Caco-2 (cell line): Measurements from ENCODE around the gene ARL6IP4. TPM values are rescaled to one million over a fixed set of nuclear protein-coding genes. Genes with fewer than 3 reads are reported as not detected.

Experiments
- BruUV-seq: library from RNA; stranded (reverse); fragments of 400-500 nt; replicated peaks from 2 replicates; lab custom pipeline; 2021; lab: Mats Ljungman, UMichigan
- CTCF ChIA-PET: fragments of 300-600 bp; sonication (Branson Sonifier 250); formaldehyde crosslinking; loops from one replicate; lab custom pipeline; 2022; ENCODE audit warnings: antibody characterized with exemption; lab: Charles Lee
- POLR2A ChIA-PET: fragments of 300-600 bp; sonication (Branson Sonifier 250); formaldehyde crosslinking; loops from one replicate; lab custom pipeline; 2022; ENCODE audit warnings: antibody characterized with exemption; lab: Charles Lee
- DNase-seq, 2 experiments: peaks; one replicate each; pipeline versions ENCODE4 v3.0.0 to v3.0.0-alpha.2; 2020 to 2022
- H3K27me3 ChIP-seq: replicated peaks from 2 replicates; pipeline ENCODE4 v1.6.0; 2011; ENCODE audit warnings: low read length; ENCODE audit not compliant: control insufficient read depth, insufficient read depth
- H3K36me3 ChIP-seq: 2 replicates; pipeline ENCODE4 v1.5.1; 2011; ENCODE audit warnings: low read length; ENCODE audit not compliant: control insufficient read depth, insufficient read depth
- H3K4me1 ChIP-seq: fragments of 250-450 bp; sonication (Bioruptor Pico); 2 replicates; pipeline ENCODE4 v1.5.1; 2020; ENCODE audit warnings: mild to moderate bottlenecking
- H3K4me3 ChIP-seq: 2 replicates; pipeline ENCODE4 v1.5.1; 2011; ENCODE audit warnings: low read depth, mild to moderate bottlenecking, control low read depth, low read length
- H3K9me3 ChIP-seq: fragments of 250-450 bp; sonication (Bioruptor Pico); 2 replicates; pipeline ENCODE4 v1.5.1; 2020; ENCODE audit warnings: mild to moderate bottlenecking, moderate library complexity
- H3K27ac Mint-ChIP-seq: one replicate; pipeline ENCODE4 v1.8.0; 2022; ENCODE audit warnings: mixed read lengths; ENCODE audit not compliant: unreplicated experiment
- H3K27me3 Mint-ChIP-seq: one replicate; pipeline ENCODE4 v1.8.0; 2022; ENCODE audit warnings: mixed read lengths; ENCODE audit not compliant: insufficient read depth, unreplicated experiment
- H3K36me3 Mint-ChIP-seq: one replicate; pipeline ENCODE4 v1.8.0; 2022; ENCODE audit warnings: mild to moderate bottlenecking, mixed read lengths; ENCODE audit not compliant: insufficient read depth, unreplicated experiment
- H3K4me1 Mint-ChIP-seq: one replicate; pipeline ENCODE4 v1.8.0; 2022; ENCODE audit warnings: low read depth, mixed read lengths; ENCODE audit not compliant: unreplicated experiment
- H3K4me3 Mint-ChIP-seq: one replicate; pipeline ENCODE4 v1.8.0; 2022; ENCODE audit warnings: mild to moderate bottlenecking, moderate library complexity, mixed read lengths; ENCODE audit not compliant: unreplicated experiment
- H3K9me3 Mint-ChIP-seq: one replicate; pipeline ENCODE4 v1.8.0; 2022; ENCODE audit warnings: mixed read lengths; ENCODE audit not compliant: unreplicated experiment
- intact Hi-C: fragments of 100-400 bp; cut with micrococcal nuclease; formaldehyde crosslinking; loops from one replicate; pipeline ENCODE4 v1.10.0; 2022; ENCODE audit not compliant: unreplicated experiment
- total RNA-seq: library from RNA; stranded (reverse); gene quantifications from 2 replicates; pipeline ENCODE4 v1.2.3, GENCODE V29; 2022
- TF ChIP-seq, protein P1 (sequence below), 2 experiments: fragments of 200-600 bp in 1 of 2; IDR thresholded peaks; 1 replicate in 1 of 2; 2 replicates in 1 of 2; pipeline versions ENCODE4 v1.5.1 to v1.8.0; 2011 to 2022; ENCODE audit warnings: antibody characterized with exemption in 1 of 2, control low read depth in 1 of 2, inconsistent platforms in 1 of 2, low read depth in 1 of 2, low read length in 1 of 2, mild to moderate bottlenecking in 1 of 2, moderate library complexity in 1 of 2; ENCODE audit not compliant: insufficient read depth in 1 of 2, severe bottlenecking in 1 of 2, unreplicated experiment in 1 of 2

Gene ARL6IP4
- total RNA-seq, 1 experiment from 2014 or later: 103 TPM

- CTCF ChIA-PET: no interaction called here
- Histone ChIP-seq H3K27me3 (no peaks in the 10 kb centered on the region), H3K36me3 (no peaks in the 10 kb centered on the region), H3K4me3 (no peak overlapping the region), H3K9me3 (no peaks in the 10 kb centered on the region), H3K4me1 (no peaks in the 10 kb centered on the region)
- DNase-seq: no peak
- BruUV-seq: no TSS peak
- no peaks in the 10 kb centered on the region for H3K9me3 Mint-ChIP-seq
- H3K4me3 Mint-ChIP-seq: no peak overlapping the region
- TF ChIP-seq, protein P1, sequence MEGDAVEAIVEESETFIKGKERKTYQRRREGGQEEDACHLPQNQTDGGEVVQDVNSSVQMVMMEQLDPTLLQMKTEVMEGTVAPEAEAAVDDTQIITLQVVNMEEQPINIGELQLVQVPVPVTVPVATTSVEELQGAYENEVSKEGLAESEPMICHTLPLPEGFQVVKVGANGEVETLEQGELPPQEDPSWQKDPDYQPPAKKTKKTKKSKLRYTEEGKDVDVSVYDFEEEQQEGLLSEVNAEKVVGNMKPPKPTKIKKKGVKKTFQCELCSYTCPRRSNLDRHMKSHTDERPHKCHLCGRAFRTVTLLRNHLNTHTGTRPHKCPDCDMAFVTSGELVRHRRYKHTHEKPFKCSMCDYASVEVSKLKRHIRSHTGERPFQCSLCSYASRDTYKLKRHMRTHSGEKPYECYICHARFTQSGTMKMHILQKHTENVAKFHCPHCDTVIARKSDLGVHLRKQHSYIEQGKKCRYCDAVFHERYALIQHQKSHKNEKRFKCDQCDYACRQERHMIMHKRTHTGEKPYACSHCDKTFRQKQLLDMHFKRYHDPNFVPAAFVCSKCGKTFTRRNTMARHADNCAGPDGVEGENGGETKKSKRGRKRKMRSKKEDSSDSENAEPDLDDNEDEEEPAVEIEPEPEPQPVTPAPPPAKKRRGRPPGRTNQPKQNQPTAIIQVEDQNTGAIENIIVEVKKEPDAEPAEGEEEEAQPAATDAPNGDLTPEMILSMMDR (IDR thresholded peaks at IDR 0.05; ENCODE audit: insufficient read depth in 1 of 2, low read depth in 1 of 2, low read length in 1 of 2, severe bottlenecking in 1 of 2, unreplicated experiment in 1 of 2): no peak
- no peak overlapping the region for H3K27ac Mint-ChIP-seq
- intact Hi-C loops: no loop called here
- no peaks in the 10 kb centered on the region for H3K27me3 Mint-ChIP-seq
- H3K36me3 Mint-ChIP-seq: no peaks in the 10 kb centered on the region
- POLR2A ChIA-PET: no interaction called here
- H3K4me1 Mint-ChIP-seq: no peaks in the 10 kb centered on the region
These were observed 19.5 kb downstream of the ARL6IP4 start for GRCh38 chr12:122999986-123000420.

DNA sequence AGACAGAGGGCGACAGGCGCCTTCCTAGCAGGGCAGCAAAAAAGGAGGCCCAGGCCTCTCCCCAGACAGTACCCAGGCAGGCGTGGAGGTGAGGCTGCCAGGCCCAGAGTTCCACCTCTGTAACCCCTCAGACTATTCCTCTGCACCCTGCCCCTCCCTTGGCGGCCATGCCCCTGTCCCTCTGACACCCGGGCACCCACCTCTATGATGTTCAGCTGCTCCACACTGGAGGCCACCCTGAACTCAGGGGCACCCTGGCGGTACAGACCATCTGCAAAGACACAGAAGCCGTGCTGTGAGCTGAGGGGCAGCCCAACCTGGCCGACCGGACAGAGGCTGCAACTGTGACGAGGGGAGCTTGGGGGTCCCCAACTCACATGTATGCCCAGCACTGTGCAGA, 20.1 kb downstream of the ARL6IP4 start:
- DNase-seq: no peak
- ChIA-PET CTCF (no interaction called here), POLR2A (no interaction called here)
- Mint-ChIP-seq H3K27ac (no peak overlapping the region), H3K27me3 (no peaks in the 10 kb centered on the region), H3K9me3 (no peaks in the 10 kb centered on the region), H3K36me3 (no peaks in the 10 kb centered on the region), H3K4me3 (no peak overlapping the region), H3K4me1 (no peaks in the 10 kb centered on the region)
- TF ChIP-seq, protein P1 (IDR thresholded peaks at IDR 0.05; ENCODE audit: insufficient read depth in 1 of 2, low read depth in 1 of 2, low read length in 1 of 2, severe bottlenecking in 1 of 2, unreplicated experiment in 1 of 2): no peak
- H3K36me3 ChIP-seq: no peaks in the 10 kb centered on the region
- no peaks in the 10 kb centered on the region for H3K9me3 ChIP-seq
- no TSS peak for BruUV-seq
- no peaks in the 10 kb centered on the region for H3K4me1 ChIP-seq
- intact Hi-C loops: no loop called here
- no peak overlapping the region for H3K4me3 ChIP-seq
- H3K27me3 ChIP-seq: no peaks in the 10 kb centered on the region

DNA sequence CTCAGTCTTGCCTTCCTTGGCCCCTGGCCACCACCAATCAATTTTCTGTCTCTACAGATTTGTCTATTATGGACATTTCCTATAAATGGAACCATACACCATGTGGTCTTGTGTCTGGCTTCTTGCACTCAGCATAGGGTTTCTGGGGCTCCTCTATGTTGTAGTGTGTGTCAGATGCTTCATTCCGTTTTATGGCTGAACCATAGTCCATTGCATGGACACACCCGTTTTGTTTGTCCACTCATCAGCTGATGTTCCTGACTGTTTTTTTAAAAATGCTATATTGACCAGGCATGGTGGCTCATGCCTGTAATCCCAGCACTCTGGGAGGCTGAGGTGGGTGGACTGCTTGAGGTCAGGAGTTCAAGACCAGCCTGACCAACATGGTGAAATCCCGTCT, 21.0 kb downstream of the ARL6IP4 start:
- ChIA-PET POLR2A (no interaction called here), CTCF (interaction anchor here (0.6 kb wide), 1 partner anchor 113 kb away, joined by 3 read pairs; no protein-coding TSS in a partner anchor)
- Mint-ChIP-seq H3K9me3 (no peaks in the 10 kb centered on the region), H3K4me1 (no peaks in the 10 kb centered on the region), H3K27me3 (no peaks in the 10 kb centered on the region), H3K27ac (no peak overlapping the region), H3K4me3 (no peak overlapping the region), H3K36me3 (no peaks in the 10 kb centered on the region)
- no TSS peak for BruUV-seq
- no peaks in the 10 kb centered on the region for H3K4me1 ChIP-seq
- H3K27me3 ChIP-seq: no peaks in the 10 kb centered on the region
- no peak overlapping the region for H3K4me3 ChIP-seq
- no peaks in the 10 kb centered on the region for H3K36me3 ChIP-seq
- TF ChIP-seq, protein P1 (IDR thresholded peaks at IDR 0.05; ENCODE audit: insufficient read depth in 1 of 2, low read depth in 1 of 2, low read length in 1 of 2, severe bottlenecking in 1 of 2, unreplicated experiment in 1 of 2): no peak
- DNase-seq: no peak
- intact Hi-C loops: no loop called here
- H3K9me3 ChIP-seq: no peaks in the 10 kb centered on the region
